Measurements from ENCODE around the gene MACROD2.

DNA sequence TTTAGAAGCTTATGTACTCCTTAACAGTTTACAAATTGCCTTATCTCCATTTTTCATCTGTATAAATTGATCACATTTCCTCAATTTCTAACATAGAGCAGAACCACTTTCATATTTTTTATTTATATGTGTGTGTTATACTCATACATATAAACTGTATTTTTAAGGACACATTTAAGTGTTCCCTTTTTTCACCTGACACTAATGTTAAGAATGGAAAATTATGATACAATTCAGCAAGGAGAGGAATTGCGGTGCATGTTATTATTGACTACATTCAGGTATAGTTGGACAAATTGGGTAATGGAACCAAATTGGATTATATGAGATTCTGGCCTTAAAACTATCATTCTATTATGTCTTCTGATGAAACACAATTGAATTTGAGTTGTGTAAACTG, 821.2 kb downstream of the MACROD2 start:
- no peak for TF ChIP-seq POLR2A (IDR thresholded peaks at IDR 0.05)
- TF ChIP-seq CTCF (IDR thresholded peaks at IDR 0.05), result no peak

All from body of pancreas (tissue), 4 donors.